ENCODE results near the gene EIF4A2.

EIF4A2 gene

DNA sequence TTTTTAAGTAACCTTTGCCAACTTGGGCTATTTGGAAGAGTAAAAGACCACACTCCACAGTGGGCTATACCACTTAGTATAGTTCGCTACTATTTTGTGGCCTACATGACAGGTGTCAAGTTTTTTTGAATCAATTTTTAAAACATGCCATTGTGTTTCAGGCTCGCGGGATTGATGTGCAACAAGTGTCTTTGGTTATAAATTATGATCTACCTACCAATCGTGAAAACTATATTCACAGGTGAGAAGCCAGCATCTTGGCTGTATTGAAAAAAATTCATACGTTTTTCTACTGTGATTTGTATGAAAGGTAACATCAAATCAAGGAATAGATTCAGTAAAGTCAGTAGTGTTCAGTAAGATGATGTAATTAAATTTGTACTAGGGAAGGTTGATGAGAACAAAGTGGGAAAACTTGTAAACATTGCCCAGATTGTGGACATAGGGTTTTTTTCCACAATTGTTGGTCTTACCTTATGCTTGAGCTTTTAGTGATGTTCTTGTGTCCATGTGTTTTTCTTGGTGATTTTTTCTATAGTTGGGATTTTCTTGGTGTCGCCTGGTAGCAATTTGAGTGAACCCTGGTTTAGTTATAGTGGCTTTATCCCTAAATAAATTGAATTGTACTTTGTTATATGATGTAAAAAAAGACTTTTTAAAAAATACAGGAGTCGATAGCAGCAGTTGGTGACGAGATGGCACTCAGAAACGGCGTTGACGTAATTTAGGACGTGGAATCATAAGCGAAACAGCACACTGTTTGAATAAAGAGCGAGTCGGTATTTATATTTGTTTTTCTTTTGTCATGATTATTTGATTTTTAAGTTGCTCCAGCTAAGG, 4.5 kb downstream of the EIF4A2 start:
- H3K27ac ChIP-seq: no peak overlapping the region
- H3K9ac ChIP-seq: no peak overlapping the region
- H3K4me1 ChIP-seq: peaks cover 20% of the 10 kb centered on the region
- TF ChIP-seq, protein P1, sequence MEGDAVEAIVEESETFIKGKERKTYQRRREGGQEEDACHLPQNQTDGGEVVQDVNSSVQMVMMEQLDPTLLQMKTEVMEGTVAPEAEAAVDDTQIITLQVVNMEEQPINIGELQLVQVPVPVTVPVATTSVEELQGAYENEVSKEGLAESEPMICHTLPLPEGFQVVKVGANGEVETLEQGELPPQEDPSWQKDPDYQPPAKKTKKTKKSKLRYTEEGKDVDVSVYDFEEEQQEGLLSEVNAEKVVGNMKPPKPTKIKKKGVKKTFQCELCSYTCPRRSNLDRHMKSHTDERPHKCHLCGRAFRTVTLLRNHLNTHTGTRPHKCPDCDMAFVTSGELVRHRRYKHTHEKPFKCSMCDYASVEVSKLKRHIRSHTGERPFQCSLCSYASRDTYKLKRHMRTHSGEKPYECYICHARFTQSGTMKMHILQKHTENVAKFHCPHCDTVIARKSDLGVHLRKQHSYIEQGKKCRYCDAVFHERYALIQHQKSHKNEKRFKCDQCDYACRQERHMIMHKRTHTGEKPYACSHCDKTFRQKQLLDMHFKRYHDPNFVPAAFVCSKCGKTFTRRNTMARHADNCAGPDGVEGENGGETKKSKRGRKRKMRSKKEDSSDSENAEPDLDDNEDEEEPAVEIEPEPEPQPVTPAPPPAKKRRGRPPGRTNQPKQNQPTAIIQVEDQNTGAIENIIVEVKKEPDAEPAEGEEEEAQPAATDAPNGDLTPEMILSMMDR (IDR thresholded peaks at IDR 0.05): no peak
- no peak overlapping the region for H3K4me3 ChIP-seq (ENCODE audit: low read depth, low read length)
- H2AFZ ChIP-seq: no peak overlapping the region
- H3K79me2 ChIP-seq: peaks cover 19% of the 10 kb centered on the region
- peak overlapping the region; percentile 13 for H3K4me2 ChIP-seq (ENCODE audit: low read length)
- H3K36me3 ChIP-seq (ENCODE audit: control insufficient read depth, insufficient read depth, low read length): peaks cover 7% of the 10 kb centered on the region
- H3K9me3 ChIP-seq (ENCODE audit: control insufficient read depth, low read length): no peaks in the 10 kb centered on the region
- H3K27me3 ChIP-seq (ENCODE audit: control insufficient read depth, insufficient read depth, low read length): no peaks in the 10 kb centered on the region

DNA sequence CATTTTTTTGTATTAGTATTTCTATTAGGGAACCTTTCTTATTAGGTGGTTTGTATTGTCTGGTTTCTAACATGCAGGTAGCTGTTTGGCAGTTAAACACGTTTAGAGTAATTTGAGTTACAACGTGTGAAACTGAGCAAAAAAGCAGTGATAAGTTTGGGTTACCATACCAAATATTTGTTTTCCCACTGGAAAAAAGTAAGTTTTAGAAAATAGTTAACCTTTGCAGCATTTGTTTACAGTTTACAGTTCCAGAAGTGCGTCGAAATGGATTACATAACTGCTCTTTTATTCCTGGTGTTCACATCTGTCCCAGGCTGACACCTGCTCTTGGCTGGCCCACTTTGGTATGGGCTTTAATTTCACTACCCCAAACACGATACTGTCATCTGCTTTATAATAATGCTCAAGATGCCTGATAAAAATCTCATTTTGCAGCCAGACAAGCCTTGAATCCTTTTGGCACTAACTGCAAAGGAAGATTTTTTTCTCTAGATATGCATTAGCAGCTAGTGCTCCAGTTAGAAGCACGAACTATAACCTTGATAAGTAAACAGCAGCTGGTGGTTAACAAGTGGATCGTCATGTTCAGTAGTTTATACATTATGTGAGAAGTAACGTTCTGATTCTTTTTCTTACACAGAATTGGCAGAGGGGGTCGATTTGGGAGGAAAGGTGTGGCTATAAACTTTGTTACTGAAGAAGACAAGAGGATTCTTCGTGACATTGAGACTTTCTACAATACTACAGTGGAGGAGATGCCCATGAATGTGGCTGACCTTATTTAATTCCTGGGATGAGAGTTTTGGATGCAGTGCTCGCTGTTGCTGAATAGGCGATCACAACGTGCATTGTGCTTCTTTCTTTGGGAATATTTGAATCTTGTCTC, 5.3 kb downstream of the EIF4A2 start:
- Histone ChIP-seq H3K4me3 (ENCODE audit: low read depth, low read length) (no peak overlapping the region), H3K27ac (no peak overlapping the region)

DNA sequence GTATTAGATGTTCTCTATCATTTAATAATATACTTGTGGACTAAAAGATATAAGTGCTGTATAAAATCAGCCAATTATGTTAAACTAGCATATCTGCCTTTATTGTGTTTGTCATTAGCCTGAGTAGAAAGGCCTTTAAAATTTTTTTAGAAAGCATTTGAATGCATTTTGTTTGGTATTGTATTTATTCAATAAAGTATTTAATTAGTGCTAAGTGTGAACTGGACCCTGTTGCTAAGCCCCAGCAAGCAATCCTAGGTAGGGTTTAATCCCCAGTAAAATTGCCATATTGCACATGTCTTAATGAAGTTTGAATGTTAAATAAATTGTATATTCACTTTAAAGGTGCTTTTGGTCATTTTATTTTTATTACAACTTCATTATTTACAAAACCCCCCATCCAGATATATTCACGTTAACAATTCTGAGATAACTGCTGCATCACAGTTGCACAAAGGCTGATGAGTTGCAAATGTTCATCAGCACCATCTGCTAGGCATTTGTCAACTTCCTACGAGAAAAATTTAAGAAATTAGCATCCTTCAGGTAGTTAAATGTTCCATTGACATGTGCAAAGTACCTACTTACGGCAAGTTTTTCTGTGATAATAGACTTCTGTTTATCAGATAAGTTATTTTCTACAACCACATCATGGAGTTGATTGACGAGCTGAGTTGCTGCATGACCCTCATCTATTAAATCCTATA, 6.3 kb downstream of the EIF4A2 start:
- Histone ChIP-seq H3K9me3 (ENCODE audit: control insufficient read depth, low read length) (no peaks in the 10 kb centered on the region), H3K27ac (no peak overlapping the region), H3K36me3 (ENCODE audit: control insufficient read depth, insufficient read depth, low read length) (peaks cover 7% of the 10 kb centered on the region), H3K4me1 (peaks cover 20% of the 10 kb centered on the region), H3K79me2 (peaks cover 5% of the 10 kb centered on the region), H3K9ac (no peak overlapping the region), H3K27me3 (ENCODE audit: control insufficient read depth, insufficient read depth, low read length) (no peaks in the 10 kb centered on the region), H3K4me3 (ENCODE audit: low read depth, low read length) (no peak overlapping the region), H2AFZ (no peak overlapping the region), H3K4me2 (ENCODE audit: low read length) (no peak overlapping the region)
- TF ChIP-seq, protein P1 (IDR thresholded peaks at IDR 0.05): no peak

More for the DNA sequence above, 5.3 kb downstream of the EIF4A2 start:
- Histone ChIP-seq H3K79me2 (peaks cover 15% of the 10 kb centered on the region), H3K4me2 (ENCODE audit: low read length) (no peak overlapping the region), H3K27me3 (ENCODE audit: control insufficient read depth, insufficient read depth, low read length) (no peaks in the 10 kb centered on the region), H3K9ac (no peak overlapping the region), H2AFZ (no peak overlapping the region), H3K9me3 (ENCODE audit: control insufficient read depth, low read length) (no peaks in the 10 kb centered on the region), H3K4me1 (peaks cover 20% of the 10 kb centered on the region), H3K36me3 (ENCODE audit: control insufficient read depth, insufficient read depth, low read length) (peaks cover 7% of the 10 kb centered on the region)
- TF ChIP-seq, protein P1 (IDR thresholded peaks at IDR 0.05): no peak

DNA sequence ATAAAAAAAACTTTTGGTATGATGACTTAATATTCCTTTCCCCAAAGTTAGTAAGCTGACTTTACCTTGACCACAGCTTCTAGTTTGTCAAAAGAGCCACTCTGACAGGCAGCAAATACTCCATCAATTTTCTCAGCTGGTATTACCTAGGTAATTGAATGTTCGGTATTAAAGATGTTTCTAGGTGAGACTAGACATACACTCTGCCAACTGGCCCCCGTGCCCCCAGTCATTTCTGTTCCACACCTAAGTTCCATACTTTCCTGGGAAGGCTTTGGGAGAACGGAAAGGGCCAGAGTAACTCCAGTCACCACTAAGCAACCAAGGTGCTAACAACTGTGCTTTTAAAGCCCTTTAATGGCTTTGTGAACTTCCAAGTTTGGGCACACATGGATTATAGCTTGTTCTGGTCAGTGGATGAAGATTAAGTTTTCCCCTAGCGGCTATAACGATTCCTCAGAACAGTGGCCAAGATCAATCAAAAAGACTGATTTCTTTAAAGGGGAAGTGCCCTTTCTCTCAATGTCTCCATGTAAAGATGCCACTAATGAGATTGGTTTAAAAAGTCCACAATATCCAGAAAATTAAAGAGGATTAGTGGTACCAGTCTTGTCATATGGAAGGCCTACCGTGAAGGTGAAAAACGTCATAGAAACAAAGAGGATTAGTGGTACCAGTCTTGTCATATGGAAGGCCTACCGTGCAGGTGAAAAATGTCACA, 7.0 kb downstream of the EIF4A2 start:
- no peak overlapping the region for H3K4me2 ChIP-seq (ENCODE audit: low read length)
- H3K79me2 ChIP-seq: peaks cover 2% of the 10 kb centered on the region
- no peak overlapping the region for H3K27ac ChIP-seq
- no peaks in the 10 kb centered on the region for H3K27me3 ChIP-seq (ENCODE audit: control insufficient read depth, insufficient read depth, low read length)
- H3K36me3 ChIP-seq (ENCODE audit: control insufficient read depth, insufficient read depth, low read length): peaks cover 2% of the 10 kb centered on the region
- H3K9ac ChIP-seq: no peak overlapping the region
- peaks cover 19% of the 10 kb centered on the region for H3K4me1 ChIP-seq
- H3K9me3 ChIP-seq (ENCODE audit: control insufficient read depth, low read length): no peaks in the 10 kb centered on the region
- H2AFZ ChIP-seq: no peak overlapping the region
- TF ChIP-seq, protein P1 (IDR thresholded peaks at IDR 0.05): no peak
- H3K4me3 ChIP-seq (ENCODE audit: low read depth, low read length): no peak overlapping the region
